ENCODE data around the gene CNOT10.
"Not testable (repeated sequence)": the region's sequence is repeated elsewhere in the genome, so short reads cannot be mapped to it uniquely, and the experiment has no call there.

Gene CNOT10

DNA sequence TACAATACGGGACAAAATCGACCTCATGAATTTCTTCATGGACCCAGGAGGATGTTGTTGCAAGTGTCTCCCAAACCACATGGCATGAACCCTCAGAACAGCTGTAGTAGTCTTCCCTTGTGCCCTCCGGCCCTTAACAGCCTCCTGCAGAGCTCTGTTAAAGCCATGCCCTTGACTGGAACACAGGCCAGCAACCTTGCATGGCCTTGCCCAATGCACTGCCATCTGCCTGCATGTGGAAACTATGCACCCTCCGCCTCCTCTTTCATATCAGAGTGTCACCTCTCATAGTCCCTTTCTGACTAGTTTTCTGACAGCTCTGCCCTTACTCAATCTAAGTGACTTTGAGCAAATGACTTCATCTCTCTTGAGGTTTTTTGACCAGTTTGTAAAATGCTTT is 93.4 kb downstream of the CNOT10 start:
- DNase-seq = no peak

DNA sequence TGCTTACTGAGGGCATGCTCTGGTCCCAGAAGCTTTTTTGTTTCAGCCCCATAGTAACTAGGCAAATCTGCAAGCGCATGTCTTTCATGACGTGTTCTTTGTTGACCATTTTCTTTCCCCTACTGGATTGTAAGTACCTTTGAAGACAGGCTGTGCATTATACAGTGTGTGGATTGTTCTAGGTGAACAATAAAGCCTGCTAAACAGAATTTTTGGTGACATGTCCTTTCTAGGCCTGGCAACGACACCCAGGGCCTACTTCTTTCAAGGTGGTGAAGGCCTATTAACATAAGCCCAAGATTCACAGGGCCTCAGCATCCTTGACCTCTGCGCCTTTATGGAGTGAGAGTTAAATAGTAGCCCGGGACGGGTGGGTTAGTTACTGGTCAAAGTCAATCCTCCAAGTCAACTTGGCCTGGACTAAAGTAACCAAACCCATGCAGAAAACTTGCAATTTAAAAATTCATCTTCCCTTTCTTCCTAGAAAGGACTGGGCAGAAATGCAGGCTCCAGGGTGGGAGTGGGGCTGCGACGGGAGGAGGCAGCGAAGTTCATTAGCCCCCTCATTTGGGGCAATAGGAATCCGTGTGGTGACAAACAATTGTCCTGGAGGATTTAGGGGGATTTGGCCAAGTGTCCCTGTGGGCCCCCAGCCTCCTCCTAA is 95.2 kb downstream of the CNOT10 start:
- no peak for DNase-seq

DNA sequence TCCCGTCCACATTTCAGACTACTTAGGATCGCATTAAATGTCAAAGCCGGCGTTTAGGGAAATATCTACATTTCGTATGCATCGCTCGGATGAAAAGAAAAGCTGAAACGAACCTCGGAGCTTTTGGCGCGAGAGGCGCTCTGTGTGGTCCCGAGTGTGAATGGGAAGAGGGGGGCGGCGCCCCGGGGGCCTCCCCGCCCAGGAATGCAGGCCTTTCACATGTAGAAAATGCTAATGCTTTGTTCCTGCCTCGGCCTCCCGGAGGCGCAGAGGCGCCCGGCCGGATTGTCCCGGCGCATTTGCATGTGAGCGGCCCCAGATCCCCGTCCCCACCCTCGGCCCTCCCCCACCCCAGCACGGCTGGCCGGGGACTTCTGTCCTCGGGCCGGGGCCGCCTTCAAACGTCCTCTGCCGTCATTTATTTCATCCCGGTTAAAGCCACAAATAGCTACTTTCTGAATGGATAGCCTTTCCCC is 95.8 kb downstream of the CNOT10 start:
- DNase-seq = no peak

DNA sequence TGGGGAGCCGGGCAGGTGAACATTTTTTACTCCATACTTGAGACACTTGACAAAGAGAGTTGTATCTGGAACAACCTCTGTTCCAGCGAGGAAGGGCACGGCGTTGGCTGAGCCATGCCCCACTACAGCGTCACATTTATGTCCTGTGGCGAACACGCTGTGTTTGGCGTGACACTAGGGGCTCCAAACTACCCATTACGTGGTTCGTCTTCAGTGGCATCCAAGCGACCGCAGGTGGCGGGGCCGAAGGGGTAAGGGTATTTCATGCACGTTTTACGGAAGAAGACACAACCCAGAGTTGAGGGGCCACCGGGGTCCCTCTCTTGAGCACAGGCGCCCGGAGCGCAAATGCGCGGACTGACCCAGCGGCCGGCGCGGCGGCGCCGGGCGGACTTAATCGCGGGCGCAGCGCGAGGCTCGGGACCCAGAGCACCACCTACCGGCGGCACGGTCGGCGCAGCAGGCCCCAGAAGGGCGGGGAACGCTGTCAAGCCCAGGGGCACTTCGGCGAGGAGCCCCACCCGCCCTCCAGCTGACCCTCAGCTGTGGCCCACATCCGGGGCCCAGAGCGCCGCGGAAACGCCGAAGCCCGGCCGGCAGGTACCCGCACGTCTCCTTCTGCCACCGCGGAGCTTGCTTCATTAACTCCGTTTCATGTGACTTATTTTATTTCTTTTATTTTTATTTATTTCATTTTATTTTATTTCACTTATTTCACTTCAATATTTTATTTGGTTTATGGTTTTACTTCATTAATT is 96.4 kb downstream of the CNOT10 start:
- peak; percentile 80 for DNase-seq

DNA sequence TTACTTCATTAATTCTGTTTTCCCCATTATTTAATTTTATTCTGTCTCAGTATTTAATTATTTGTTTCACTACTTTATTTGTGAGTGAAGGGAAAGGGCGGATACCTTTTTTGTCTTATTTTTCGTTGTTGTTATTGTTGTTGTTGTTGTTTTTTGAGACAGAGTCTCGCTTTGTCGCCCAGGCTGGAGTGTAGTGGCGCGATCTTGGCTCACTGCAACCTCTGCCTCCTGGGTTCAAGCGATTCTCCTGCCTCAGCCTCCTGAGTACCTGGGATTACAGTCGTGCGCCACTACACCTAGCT is 96.9 kb downstream of the CNOT10 start:
- DNase-seq = not testable (repeated sequence)

DNA sequence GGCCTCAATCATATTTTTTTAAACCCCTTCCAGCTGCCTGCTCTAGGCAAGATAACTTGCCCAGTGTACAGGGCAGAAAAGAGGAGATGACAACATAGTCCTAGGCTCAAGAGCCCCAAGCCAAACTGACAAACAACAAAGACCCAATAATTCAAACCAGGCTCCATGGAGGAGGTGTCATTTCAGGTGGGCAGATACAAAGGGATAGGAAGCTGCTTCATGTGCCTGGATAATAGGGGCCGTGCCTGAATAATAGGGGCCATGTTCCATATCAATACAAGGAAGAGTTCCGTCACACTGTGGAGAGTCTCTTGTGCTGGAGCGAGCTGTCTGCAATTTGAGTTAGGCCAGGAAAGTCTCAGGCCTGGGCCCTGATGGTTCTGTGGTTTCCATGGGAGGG is 97.4 kb downstream of the CNOT10 start:
- DNase-seq = no peak

DNA sequence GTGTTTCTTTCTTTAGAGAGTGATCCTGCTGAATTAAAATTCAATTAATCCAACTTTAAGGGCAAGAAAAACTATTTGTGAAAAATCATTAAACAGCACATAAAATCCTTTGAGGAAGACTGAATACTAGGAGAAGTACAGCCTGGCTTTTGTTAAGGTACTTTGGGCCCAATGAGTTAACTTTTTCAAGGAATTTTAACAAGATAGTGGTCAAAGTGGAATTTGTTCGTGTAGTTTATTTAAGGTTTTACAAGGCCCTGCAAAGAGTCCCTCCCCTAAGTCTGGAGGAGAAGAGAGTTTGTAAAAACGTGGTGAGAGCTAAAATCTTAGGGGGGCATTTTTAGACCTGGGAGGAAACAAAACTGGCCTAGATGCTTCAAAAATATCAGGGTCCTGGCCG is 106.8 kb downstream of the CNOT10 start:
- no peak for DNase-seq

DNA sequence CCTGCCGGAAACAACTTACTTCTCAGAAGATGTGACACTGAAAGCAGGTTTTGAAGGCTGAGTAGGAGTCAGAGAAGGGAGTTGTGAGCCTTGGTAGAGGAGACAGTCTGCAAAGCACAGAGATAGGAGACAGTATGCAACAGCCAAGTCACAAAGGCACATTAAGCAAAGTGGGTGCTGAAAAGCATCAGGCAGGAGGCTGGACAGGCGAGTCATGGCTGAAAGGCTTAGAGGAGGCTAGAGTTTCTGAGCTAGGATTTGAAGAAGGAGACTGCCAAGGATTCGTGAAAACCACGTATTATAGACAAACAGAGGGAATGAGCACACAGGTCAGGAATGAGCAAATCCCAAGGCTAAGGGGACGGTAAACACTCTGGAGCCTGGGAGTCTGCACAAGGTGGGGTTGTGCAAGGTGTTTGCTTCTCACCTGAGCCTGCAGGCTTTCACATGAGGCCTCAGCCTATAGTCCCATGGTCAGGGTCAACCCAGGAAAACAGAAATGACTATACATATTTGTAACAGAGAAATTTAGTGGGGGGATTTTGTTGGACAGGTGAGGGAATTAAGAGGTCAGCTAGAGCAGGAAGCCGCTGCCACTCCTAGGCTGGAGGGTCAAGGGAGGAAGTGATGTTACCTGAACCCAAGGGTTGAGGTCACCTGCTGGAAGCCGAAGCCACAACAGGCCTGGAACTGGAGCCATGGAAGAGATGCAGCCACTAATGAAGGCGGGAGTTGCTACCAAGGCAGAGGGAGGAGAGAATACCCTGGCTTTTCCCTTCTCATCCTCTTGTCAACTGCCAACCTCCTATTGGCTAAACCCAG is 109.7 kb downstream of the CNOT10 start:
- peak; percentile 60 for DNase-seq

DNA sequence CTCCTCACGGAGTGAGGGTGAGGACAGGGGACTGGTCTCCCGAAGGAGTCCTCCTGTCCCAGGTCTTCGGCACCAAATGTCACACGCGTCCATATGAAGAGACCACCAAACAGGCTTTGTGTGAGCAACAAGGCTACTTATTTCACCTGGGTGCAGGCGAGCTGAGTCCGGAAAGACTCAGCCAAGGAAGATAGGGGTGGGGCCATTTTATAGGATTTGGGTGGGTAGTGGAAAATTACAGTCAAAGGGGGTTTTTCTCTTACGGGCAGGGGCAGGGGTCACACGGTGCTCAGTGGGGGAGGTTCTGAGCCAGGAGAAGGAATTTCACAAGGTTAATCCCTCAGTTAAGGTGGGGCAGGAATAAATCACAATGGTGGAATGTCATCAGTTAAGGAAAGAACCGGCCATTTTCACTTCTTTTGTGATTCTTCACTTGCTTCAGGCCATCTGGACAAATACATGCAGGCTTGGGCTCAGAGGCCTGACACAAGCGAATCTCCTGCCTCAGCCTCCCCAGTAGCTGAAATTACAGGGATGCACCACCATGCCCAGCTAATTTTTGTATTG is 111.5 kb downstream of the CNOT10 start:
- DNase-seq = not testable (repeated sequence)

DNA sequence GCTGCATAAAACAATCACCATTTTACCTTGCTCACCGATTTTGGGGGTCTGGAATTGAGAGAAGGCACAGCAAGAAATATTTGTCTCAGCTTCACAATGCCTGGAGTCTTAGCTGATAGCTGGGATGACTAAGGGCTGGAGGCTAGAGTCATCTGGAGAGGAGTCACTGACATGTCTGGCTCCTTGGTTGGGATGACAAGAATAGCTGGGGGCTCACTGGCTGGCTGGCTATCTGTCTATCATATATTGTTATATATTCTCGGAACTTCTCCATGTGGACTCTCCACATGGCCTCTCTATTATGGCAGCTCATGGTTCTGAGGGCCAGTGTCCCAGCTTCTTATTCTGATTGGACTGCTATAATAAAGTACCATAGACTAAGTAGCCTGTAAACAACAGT is 112.8 kb downstream of the CNOT10 start:
- no peak for DNase-seq

DNA sequence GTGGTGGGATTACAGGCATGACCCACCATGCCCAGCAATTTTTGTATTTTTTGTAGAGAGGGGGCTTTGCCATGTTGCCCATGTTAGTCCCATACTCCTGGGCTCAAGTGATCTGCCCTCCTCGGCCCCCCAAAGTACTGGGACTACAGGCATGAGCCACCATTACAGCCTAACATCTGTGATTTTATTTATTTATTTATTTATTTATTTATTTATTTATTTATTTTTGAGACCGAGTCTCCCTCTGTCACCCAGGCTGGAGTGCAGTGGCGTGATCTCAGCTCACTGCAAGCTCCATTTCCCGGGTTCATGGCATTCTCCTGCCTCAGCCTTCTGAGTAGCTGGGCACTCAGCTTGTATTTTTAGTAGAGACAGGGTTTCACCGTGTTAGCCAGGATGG is 116.5 kb downstream of the CNOT10 start:
- DNase-seq = not testable (repeated sequence)

DNA sequence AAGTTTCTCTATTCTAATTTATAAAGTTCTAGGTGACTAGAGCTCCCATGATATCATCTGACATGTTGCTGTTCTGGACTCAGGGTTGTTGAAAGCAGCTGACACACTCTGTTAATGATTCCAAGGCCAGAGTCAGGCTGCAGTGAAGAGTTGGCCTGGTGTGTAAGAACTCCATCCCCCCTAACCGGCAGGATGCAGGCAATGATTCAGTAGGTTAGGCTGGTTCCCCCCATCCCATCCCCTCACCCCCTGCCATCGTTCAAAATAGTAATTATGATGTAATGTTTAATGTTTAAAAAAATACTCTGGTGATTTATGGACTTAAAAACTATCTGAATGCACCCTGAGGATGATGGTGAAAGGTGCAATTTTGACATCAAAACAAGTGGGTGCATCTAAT is 128.2 kb downstream of the CNOT10 start:
- DNase-seq = no peak

DNA sequence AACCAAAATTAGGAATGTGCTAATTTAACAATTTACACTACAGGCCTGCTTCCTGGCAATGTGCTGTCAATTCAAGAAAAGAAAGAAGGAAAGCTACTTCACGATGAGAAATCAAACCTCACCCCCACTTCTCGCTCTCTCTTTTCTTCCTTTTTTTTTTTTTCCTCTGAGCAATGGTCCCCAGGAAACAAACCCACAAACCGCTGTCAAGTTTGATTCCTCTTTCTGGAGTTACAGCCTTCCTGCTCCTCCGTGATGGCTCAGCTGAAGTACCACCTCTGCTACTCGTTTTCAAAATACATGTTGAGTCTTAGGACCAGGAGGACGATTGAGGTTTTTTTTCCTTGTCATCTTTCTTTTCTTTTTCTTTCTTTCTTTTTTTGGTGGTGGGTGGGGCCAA is 129.4 kb downstream of the CNOT10 start:
- DNase-seq = no peak

DNA sequence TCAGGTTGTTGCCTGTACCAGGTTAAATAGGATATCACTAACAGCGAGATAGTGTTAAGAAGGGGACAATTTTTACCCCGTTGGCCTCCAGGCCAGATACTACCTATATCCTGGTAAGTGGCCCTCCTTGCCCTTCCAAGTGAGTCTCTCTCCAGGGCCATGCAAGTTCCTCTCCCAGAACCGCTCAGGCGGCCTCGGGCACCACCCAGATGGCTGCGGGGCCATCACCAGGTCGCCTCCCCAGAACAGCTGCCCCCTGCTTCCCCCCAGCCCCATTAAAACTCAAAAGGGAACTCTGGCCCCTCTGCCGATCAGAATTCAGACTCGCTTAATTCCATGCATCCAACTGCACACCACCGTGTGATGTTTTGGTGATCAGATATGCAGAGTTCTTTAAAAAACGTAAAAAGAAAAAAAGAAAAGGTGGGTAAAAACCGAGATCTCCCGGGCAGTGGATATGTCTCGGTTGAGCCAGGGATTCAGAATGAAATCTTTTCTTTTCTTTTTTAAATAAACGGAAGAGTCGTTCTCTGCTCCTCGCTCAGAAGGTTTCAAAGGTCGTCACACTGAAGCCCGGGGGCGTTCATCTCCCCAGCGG is 131.0 kb downstream of the CNOT10 start:
- DNase-seq = no peak

DNA sequence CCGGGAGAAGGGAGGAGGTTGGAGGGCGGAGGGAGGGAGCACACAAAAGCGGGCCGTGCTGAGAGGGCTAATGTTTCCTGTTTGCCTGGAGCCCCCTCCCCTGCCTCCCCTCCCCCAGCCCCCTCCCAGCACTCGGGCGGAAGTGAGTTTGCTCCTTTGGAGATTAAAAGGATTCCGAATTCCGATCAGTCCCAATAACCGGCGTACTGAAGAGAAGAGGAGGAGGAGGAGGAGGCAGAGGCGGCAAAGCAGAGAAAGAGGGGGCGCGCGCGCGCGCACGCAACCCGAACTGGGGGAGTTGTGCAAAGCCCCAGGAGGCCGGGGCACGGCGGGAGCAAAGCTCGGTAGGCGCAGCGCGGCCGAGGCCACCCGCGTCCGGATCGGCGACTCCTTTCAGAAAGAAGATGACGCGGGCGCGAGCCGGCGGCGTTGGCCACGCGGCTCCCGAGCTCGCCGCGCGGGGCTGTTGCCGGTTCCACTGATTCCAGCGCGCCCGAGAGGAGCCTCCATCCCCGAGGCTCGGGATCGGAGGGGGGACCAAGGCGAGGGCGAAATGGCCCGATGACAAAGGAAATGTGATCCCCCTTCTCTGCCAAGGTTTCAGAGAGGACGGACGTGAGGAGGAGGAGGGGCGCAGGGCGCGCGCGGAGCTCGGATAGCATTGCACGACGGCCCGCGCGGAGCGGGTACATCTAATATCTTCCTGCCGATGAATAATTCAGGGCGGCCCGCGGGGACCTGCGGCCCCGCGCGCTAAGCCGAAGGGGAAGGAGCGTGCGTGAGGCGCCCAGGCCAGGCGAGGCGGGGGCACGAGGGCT is 131.7 kb downstream of the CNOT10 start:
- peak; percentile 16 for DNase-seq

DNA sequence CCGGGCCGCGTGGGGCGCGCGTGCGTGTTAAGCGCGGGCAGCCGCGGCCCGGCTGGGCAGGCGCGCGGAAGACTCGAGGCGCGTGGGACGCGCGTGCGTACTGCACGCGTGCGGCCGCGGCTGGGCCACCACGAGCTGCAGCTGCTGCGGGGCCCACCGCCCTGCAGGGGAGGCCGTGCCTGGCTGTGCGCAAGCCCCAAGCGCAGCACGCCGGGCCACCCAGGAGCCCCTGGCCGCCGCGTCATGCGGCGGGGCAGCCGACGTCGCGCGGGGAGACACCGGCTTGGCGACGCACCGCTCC is 132.2 kb downstream of the CNOT10 start:
- DNase-seq = no peak

DNA sequence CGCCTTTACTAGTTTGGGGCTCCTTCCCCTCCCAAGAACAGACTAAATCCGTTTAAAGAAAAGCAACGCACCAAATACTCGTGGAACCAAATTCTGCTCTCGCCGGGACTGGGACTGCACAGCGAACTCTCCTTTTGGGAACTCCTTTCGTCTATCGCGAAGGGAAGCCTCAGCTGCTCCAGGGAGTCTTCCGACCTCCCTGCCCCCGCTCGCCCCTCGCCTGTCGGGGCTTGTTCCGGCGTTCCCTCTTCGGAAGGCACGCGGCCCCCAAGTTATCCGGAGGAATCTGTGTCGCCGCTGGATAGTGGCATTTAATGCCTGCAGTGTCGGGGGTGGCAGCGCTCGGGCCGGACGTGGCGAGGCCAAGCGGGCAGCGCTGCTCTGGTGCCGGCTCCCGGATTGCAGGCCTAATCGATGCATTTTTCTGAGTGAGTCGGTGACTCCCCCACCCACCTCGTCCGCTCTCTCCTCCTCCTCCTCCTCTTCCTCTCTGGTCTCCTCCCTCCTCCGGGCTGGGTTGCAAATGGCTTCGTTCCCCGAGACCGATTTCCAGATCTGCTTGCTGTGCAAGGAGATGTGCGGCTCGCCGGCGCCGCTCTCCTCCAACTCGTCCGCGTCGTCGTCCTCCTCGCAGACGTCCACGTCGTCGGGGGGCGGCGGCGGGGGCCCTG is 132.7 kb downstream of the CNOT10 start, which contains the start of gene TRIM71:
TSS of gene TRIM71 (plus strand) at position 440 of the 671 bp plus-strand sequence. CDS start at position 524, 84 bp downstream.
- no peak for DNase-seq

DNA sequence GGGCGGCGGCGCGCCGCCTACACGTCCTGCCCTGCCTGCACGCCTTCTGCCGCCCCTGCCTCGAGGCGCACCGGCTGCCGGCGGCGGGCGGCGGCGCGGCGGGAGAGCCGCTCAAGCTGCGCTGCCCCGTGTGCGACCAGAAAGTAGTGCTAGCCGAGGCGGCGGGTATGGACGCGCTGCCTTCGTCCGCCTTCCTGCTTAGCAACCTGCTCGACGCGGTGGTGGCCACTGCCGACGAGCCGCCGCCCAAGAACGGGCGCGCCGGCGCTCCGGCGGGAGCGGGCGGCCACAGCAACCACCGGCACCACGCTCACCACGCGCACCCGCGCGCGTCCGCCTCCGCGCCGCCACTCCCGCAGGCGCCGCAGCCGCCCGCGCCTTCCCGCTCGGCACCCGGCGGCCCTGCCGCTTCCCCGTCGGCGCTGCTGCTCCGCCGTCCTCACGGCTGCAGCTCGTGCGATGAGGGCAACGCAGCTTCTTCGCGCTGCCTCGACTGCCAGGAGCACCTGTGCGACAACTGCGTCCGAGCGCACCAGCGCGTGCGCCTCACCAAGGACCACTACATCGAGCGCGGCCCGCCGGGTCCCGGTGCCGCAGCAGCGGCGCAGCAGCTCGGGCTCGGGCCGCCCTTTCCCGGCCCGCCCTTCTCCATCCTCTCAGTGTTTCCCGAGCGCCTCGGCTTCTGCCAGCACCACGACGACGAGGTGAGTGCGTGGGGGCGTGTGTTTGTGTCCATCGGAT is 133.4 kb downstream of the CNOT10 start:
- DNase-seq = peak; percentile 10

DNA sequence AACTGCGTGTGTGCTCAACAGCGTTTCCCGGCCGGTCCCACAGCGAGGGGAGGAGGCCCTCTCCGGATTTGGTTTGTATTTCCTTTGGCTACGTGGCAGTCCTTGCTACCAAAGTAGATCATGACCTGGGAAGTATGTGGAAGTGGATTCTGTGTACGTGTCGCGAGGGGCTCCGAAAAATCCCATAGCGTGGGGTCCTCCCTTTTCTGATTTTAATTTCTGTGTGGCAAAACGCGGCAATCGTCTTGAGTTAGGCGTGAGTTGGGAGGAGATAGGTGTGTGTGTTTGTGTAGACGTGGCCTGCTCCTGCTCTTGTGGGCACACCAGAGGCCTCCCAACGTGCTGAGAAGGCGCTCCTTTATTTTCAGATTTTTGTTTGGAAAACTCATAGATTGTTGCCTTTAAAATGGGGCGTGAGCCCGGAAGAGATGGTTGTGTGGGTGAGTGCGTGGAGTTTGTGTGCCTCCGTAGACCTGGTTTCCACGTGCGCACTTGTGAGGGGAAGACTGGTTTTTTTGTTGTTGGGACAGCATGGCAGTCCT is 134.1 kb downstream of the CNOT10 start:
- no peak for DNase-seq

DNA sequence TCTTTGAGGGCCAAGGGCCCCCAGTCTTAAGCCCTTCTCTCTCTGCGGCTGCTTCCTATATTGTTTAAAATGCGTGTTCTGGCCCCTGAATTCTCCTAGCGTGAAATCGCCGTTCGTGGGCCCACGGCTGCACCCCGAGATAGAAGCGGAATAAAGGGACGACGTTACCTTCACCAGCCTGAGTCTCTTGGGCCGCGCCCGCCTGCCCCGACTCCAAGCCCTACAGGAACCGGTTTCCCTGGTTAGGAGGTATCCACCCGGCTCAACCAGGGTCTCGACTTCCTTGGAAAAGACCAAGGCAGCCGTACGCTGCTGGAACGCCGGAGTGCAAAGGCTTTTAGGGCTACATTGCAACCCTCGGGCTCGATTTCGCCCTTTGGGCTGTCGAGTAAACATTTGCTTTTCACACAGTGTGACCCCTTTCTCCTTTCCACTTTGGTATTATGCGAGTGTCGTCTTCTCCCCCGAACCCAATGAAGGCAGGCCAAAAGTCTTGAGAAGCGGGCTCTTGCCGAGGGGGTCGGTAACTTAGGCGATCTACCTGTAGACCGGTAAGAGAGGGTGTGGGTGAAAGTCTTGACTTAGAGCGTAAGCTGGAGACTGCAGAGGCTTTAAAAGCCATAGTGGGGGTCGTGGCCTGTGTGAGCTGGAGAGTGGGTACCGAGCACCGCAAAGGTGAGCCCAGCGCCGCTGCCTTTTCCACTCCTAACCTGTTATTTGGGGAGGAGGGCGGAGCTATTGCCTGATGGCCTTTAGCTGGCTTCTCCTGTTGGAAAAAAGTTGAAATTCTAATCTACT is 134.8 kb downstream of the CNOT10 start:
- DNase-seq = no peak
